Activated CD4-positive, alpha-beta T cell treated with anti-CD3 and anti-CD28 coated beads, Interleukin-2, amount 10 ng/mL, durations not matched to agents 24 days and 14 days (primary cell): ENCODE measurements around the gene RHPN2. TPM values are rescaled to one million over a fixed set of nuclear protein-coding genes. Genes with fewer than 3 reads are reported as not detected.
"Not testable (repeated sequence)": the region's sequence is repeated elsewhere in the genome, so short reads cannot be mapped to it uniquely, and the experiment has no call there.

Experiments
- DNase-seq: peaks from one replicate; pipeline ENCODE4 v3.0.0; 2022
- H3K27ac Mint-ChIP-seq: one replicate; pipeline ENCODE4 v1.8.0; 2022; ENCODE audit warnings: mild to moderate bottlenecking, mixed read lengths
- H3K27me3 Mint-ChIP-seq: one replicate; pipeline ENCODE4 v1.8.0; 2022; ENCODE audit warnings: mixed read lengths
- H3K36me3 Mint-ChIP-seq: one replicate; pipeline ENCODE4 v1.8.0; 2022; ENCODE audit warnings: low read depth, mild to moderate bottlenecking, mixed read lengths
- H3K4me1 Mint-ChIP-seq: one replicate; pipeline ENCODE4 v1.8.0; 2021; ENCODE audit warnings: mixed read lengths
- H3K4me3 Mint-ChIP-seq: one replicate; pipeline ENCODE4 v1.8.0; 2022; ENCODE audit warnings: mild to moderate bottlenecking, moderate library complexity, mixed read lengths
- H3K9me3 Mint-ChIP-seq: one replicate; pipeline ENCODE4 v1.8.0; 2021; ENCODE audit warnings: mixed read lengths
- intact Hi-C: fragments of 100-400 bp; cut with micrococcal nuclease; formaldehyde crosslinking; loops from one replicate; pipeline ENCODE4 v1.15.1; 2023
- total RNA-seq: library from RNA; stranded (reverse); gene quantifications from 2 replicates; pipeline ENCODE4 v1.2.3, GENCODE V29; 2022

The RHPN2 gene
- total RNA-seq, 1 donor from 2014 or later = 2.8 TPM

DNA sequence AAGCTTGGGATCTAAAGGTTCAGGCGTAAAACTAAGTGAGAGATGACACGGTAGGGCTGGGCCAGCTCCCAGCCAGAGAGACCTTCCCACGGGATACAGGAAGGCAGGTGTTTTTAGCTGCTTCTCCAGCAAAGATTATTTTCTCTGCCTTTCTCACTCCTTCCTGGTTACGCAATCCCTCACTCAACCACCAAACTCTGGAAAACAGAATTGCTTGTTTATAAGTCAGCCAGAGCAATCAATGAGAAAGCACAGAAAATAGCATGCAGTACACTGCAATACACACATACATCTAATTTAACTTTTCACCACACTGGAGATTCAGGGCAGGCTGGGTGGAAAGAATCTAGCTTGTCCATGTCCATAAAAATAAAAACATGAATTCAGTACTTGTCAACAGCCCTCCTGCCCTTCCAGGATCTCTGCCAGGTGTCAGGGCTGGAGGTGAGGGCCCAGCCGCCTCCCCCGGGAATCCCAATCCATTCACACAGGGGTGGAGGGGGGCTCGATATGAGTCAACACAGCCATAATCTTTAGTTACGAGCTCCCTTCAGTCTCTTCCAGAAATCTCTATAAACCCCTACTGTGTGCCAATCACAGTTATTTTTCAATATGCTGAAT, 12.2 kb downstream of the RHPN2 start:
- DNase-seq = no peak
- Mint-ChIP-seq H3K27me3 (no peaks in the 10 kb centered on the region), H3K4me3 (no peak overlapping the region), H3K27ac (no peak overlapping the region), H3K4me1 (no peaks in the 10 kb centered on the region), H3K36me3 (no peaks in the 10 kb centered on the region), H3K9me3 (no peaks in the 10 kb centered on the region)
- intact Hi-C loops = no loop called here

GRCh38 chr19:33050110-33050509, 14.6 kb downstream of the RHPN2 start:
- H3K27me3 Mint-ChIP-seq = no peaks in the 10 kb centered on the region
- no peaks in the 10 kb centered on the region for H3K9me3 Mint-ChIP-seq
- H3K4me1 Mint-ChIP-seq = no peaks in the 10 kb centered on the region
- no peaks in the 10 kb centered on the region for H3K36me3 Mint-ChIP-seq
- no peak overlapping the region for H3K4me3 Mint-ChIP-seq
- intact Hi-C loops = no loop called here
- DNase-seq = no peak
- H3K27ac Mint-ChIP-seq = no peak overlapping the region

DNA sequence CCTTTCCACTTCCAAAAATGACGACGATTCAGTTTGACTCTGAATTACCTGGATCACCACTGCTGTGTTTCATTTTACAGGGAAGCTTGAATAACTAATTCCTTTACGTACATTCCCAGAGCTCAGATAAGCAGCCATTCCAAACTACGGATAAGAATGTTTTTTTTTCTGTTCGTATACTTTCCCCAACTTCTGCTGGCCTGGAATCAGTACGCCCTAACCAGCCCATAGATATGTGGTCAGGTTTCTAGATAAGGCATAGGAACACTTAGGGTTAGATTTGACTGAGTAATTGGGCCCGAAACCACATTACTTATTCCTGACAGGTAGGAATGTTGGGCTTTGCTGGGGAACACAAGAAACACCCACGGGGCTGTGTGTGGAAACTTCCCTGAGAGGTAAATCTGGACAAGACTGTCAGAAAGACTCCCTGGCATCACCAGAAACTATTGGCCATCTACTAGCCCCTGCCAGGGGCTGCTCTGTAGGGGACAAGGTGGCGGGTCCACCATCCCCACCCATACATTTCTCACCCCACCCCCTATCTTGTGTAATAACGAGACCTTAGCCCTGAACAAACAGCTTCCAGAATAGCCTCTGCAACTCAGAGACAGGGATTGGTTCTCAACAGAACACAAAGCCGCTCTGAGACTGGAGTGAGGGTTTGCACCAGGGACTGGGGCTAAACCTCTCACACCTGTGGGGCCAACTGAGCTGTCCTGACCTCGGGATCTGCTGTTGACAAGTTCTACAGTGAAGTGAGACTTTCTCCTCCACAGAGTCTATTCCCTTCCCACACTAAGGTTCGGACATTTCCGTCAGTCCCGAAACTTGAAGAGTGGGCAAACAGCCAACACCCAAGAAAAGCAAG, 15.6 kb downstream of the RHPN2 start:
- intact Hi-C loops = no loop called here
- DNase-seq = no peak
- H3K9me3 Mint-ChIP-seq = no peaks in the 10 kb centered on the region
- H3K4me1 Mint-ChIP-seq = no peaks in the 10 kb centered on the region
- no peaks in the 10 kb centered on the region for H3K27me3 Mint-ChIP-seq
- H3K4me3 Mint-ChIP-seq = no peak overlapping the region
- H3K36me3 Mint-ChIP-seq = no peaks in the 10 kb centered on the region
- H3K27ac Mint-ChIP-seq = no peak overlapping the region

GRCh38 chr19:33047422-33047821, 17.3 kb downstream of the RHPN2 start:
- Mint-ChIP-seq H3K4me1 (no peaks in the 10 kb centered on the region), H3K9me3 (no peaks in the 10 kb centered on the region), H3K27me3 (no peaks in the 10 kb centered on the region), H3K36me3 (no peaks in the 10 kb centered on the region), H3K27ac (no peak overlapping the region), H3K4me3 (no peak overlapping the region)
- no peak for DNase-seq
- intact Hi-C loops = no loop called here

- H3K4me1 Mint-ChIP-seq, H3K4me3 Mint-ChIP-seq, intact Hi-C loops, H3K27me3 Mint-ChIP-seq, H3K36me3 Mint-ChIP-seq, H3K27ac Mint-ChIP-seq, H3K9me3 Mint-ChIP-seq, DNase-seq: not testable (repeated sequence)
Measured at GRCh38 chr19:33041828-33042160, 22.9 kb downstream of the RHPN2 start.

DNA sequence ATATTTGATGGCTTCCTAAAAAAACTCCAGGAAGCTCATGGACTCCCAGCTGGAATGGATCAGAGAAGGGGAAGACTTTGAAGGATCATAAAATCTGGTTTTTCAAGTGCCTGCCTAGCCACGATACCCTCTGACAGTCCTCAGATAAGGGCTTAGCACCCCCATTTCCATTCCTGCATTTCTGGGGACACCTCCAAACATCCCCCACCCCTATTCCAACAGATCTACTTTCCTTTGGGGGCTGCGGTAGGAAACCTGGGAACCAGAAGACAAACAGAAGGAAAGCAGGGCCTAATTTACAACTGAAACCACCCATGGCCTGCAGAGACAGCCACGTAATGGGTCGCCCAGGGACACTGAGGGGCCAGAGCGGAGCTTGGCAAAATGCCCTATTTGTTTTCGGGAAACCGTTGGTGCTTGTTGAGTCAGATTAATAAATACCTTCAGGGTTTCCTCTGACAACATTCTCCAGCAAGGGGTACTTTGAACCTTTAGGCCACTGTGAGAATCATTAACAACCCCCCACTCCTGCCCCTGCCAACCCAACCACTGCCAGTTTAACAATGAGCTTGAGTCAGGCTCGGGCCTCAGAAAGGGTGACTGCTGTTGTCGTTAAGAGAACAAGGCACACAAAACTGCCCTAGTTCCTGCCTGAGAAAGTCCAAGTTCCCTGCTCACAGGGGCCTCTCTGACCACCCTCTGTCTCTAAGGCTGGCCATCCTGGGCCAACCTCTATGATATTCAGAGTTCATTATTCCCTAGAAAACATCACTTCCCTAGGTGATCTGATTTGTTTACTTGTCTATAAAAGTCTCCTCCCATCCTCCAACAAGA, 23.5 kb downstream of the RHPN2 start:
- no peak overlapping the region for H3K27ac Mint-ChIP-seq
- peaks cover 9% of the 10 kb centered on the region for H3K4me1 Mint-ChIP-seq
- no peaks in the 10 kb centered on the region for H3K27me3 Mint-ChIP-seq
- H3K4me3 Mint-ChIP-seq = no peak overlapping the region
- H3K36me3 Mint-ChIP-seq = no peaks in the 10 kb centered on the region
- DNase-seq = no peak
- intact Hi-C loops = no loop called here
- H3K9me3 Mint-ChIP-seq = no peaks in the 10 kb centered on the region

GRCh38 chr19:33039815-33040214, 24.9 kb downstream of the RHPN2 start:
- DNase-seq = no peak
- intact Hi-C loops = no loop called here
- Mint-ChIP-seq H3K9me3 (no peaks in the 10 kb centered on the region), H3K36me3 (no peaks in the 10 kb centered on the region), H3K27ac (no peak overlapping the region), H3K27me3 (no peaks in the 10 kb centered on the region), H3K4me1 (peaks cover 9% of the 10 kb centered on the region), H3K4me3 (no peak overlapping the region)

GRCh38 chr19:33039108-33039599, 25.5 kb downstream of the RHPN2 start:
- Mint-ChIP-seq H3K27me3 (no peaks in the 10 kb centered on the region), H3K27ac (no peak overlapping the region), H3K4me3 (no peak overlapping the region), H3K4me1 (peaks cover 9% of the 10 kb centered on the region), H3K36me3 (no peaks in the 10 kb centered on the region), H3K9me3 (no peaks in the 10 kb centered on the region)
- intact Hi-C loops = no loop called here
- DNase-seq = no peak

GRCh38 chr19:33037168-33038025, 27.3 kb downstream of the RHPN2 start:
- H3K9me3 Mint-ChIP-seq, H3K36me3 Mint-ChIP-seq, H3K27me3 Mint-ChIP-seq, intact Hi-C loops, H3K4me1 Mint-ChIP-seq: not testable (repeated sequence)
- DNase-seq = peak; percentile 64
- peak overlapping the region; percentile 80 for H3K4me3 Mint-ChIP-seq
- peak overlapping the region; percentile 88 for H3K27ac Mint-ChIP-seq

DNA sequence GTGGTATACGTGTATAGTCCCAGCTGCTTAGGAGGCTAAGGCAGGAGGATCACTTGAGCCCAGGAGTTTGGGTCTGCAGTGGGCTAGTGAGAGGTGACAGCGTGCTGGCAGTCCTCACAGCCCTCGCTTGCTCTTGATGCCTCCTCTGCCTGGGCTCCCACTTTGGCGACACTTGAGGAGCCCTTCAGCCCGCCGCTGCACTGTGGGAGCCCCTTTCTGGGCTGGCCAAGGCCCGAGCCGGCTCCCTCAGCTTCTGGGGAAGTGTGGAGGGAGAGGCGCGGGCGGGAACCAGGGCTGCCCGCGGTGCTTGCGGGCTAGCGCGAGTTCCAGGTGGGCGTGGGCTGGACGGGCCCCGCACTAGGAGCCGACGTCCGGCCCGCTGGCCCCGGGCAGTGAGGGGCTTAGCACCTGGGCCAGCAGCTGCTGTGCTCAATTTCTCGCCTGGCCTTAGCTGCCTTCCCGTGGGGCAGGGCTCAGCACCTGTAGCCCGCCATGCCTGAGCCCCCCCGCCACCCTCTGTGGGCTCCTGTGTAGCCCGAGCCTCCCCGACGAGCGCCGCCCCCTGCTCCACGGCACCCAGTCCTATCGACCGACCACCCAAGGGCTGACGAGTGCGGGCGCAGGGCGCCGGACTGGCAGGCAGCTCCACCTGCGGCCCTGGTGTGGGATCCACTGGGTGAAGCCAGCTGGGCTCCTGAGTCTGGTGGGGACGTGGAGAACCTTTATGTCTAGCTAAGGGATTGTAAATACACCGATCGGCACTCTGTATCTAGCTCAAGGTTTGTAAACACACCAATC, 28.1 kb downstream of the RHPN2 start:
- intact Hi-C loops, H3K4me3 Mint-ChIP-seq, DNase-seq, H3K36me3 Mint-ChIP-seq, H3K9me3 Mint-ChIP-seq, H3K27me3 Mint-ChIP-seq, H3K4me1 Mint-ChIP-seq: not testable (repeated sequence)
- H3K27ac Mint-ChIP-seq = peak overlapping the region; percentile 88

DNA sequence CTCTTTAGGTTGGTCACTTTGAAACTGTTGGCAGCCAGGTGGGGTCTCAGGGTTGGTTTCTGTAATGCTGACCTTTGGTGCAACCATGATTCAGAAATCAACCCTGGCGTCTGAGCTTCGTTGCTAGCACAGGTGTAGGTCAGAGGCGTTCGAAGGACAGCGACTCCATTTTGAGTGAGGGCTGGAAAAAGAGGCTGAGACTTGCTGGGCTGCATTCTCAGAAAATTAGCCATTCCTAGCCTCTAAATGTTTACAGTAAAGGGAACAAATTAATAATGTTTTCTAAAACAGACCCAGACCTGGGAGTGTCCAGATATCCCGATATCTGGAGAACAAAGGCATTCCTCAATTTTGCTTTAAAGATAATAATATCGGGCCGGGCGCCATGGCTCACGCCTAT, 29.2 kb downstream of the RHPN2 start:
- no peaks in the 10 kb centered on the region for H3K36me3 Mint-ChIP-seq
- peaks cover 9% of the 10 kb centered on the region for H3K4me1 Mint-ChIP-seq
- no peak overlapping the region for H3K27ac Mint-ChIP-seq
- intact Hi-C loops = no loop called here
- DNase-seq = no peak
- H3K27me3 Mint-ChIP-seq = no peaks in the 10 kb centered on the region
- H3K4me3 Mint-ChIP-seq = no peak overlapping the region
- H3K9me3 Mint-ChIP-seq = no peaks in the 10 kb centered on the region

DNA sequence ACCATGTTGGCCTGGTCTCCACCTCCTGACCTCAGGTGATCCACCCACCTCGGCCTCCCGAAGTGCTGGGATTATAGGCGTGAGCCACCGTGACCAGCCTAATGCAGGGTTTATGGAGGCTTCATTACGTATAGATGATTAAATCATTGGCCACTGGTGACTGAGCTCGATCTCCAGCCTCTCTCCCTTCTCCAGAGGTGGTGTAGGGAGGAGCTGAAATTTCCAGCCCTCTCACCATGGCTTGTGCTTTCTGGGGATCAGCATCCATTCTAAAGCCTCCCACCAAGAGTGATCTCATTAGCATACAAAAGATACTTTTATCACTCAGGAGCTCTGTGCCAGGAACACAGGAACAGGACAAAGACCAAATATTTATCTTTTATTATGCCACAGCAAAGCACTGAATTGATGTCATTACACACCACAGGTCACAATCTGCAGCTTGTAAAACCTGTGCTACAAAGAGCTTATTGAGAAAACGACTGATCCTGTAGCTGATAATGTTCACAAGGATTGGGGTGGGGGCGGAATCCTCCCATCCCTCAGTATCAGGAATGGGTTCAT, 32.4 kb downstream of the RHPN2 start:
- peaks cover 4% of the 10 kb centered on the region for H3K4me1 Mint-ChIP-seq
- DNase-seq = no peak
- intact Hi-C loops = no loop called here
- no peak overlapping the region for H3K27ac Mint-ChIP-seq
- H3K9me3 Mint-ChIP-seq = peaks cover 3% of the 10 kb centered on the region
- H3K36me3 Mint-ChIP-seq = no peaks in the 10 kb centered on the region
- H3K4me3 Mint-ChIP-seq = no peak overlapping the region
- H3K27me3 Mint-ChIP-seq = no peaks in the 10 kb centered on the region
